ENCODE results near the gene TAL1.

Gene TAL1

GRCh38 chr1:47227341-47228232 lies 4.4 kb downstream of the TAL1 start:
- Histone ChIP-seq H3K4me1 (ENCODE audit: control insufficient read depth, insufficient read depth, low read depth, low read length) (peaks cover 37% of the 10 kb centered on the region), H3K36me3 (ENCODE audit: control insufficient read depth in 1 of 2, insufficient read depth in 2 of 2, low read depth in 1 of 2, low read length in 2 of 2) (no peaks in the 10 kb centered on the region), H2BK15ac (ENCODE audit: low read depth, poor library complexity, severe bottlenecking) (no peak overlapping the region), H2BK120ac (ENCODE audit: low read depth, low read length) (no peak overlapping the region), H4K91ac (ENCODE audit: low read length) (no peak overlapping the region), H3K18ac (ENCODE audit: low read depth in 1 of 2, low read length in 2 of 2) (no peak overlapping the region), H2BK12ac (ENCODE audit: low read length in 2 of 2) (no peak overlapping the region), H4K8ac (ENCODE audit: low read length) (no peak overlapping the region), H2BK5ac (ENCODE audit: low read depth, low read length, poor library complexity, severe bottlenecking) (no peak overlapping the region), H2AK5ac (ENCODE audit: low read length, severe bottlenecking) (no peak overlapping the region), H3K9ac (ENCODE audit: low read length) (no peak overlapping the region), H3K4ac (ENCODE audit: low read depth in 1 of 2, low read length in 2 of 2) (no peak overlapping the region), H3K9me3 (ENCODE audit: control insufficient read depth, low read length) (peaks cover 9% of the 10 kb centered on the region), H3K14ac (ENCODE audit: low read length in 2 of 2) (no peak overlapping the region), H3K4me2 (ENCODE audit: low read length, poor library complexity, severe bottlenecking) (no peak overlapping the region), H3K23ac (ENCODE audit: low read length in 2 of 2) (no peak overlapping the region), H3K79me1 (replicated peaks; ENCODE audit: low read length, poor library complexity, severe bottlenecking) (no peaks in the 10 kb centered on the region), H3K27ac (ENCODE audit: low read length, poor library complexity, severe bottlenecking) (no peak overlapping the region), H3K27me3 (ENCODE audit: control insufficient read depth in 1 of 2, insufficient read depth in 1 of 2, low read length in 2 of 2) (peaks cover 93 to 96% of the 10 kb centered on the region in 2 experiments), H2AFZ (ENCODE audit: low read depth, low read length) (no peak overlapping the region), H3K4me3 (ENCODE audit: insufficient read depth in 1 of 2, low read depth in 1 of 2, low read length in 2 of 2) (no peak overlapping the region)
- no peak for DNase-seq
- WGBS, result 18% methylated on average over 7 of the region's 7 CpGs

- Histone ChIP-seq H3K4me3 (ENCODE audit: insufficient read depth in 1 of 2, low read depth in 1 of 2, low read length in 2 of 2) (no peak overlapping the region), H3K4me2 (ENCODE audit: low read length, poor library complexity, severe bottlenecking) (no peak overlapping the region), H2AFZ (ENCODE audit: low read depth, low read length) (no peak overlapping the region), H3K18ac (ENCODE audit: low read depth in 1 of 2, low read length in 2 of 2) (no peak overlapping the region), H2BK120ac (ENCODE audit: low read depth, low read length) (no peak overlapping the region), H3K79me1 (replicated peaks; ENCODE audit: low read length, poor library complexity, severe bottlenecking) (no peaks in the 10 kb centered on the region), H2BK15ac (ENCODE audit: low read depth, poor library complexity, severe bottlenecking) (no peak overlapping the region), H3K4ac (ENCODE audit: low read depth in 1 of 2, low read length in 2 of 2) (no peak overlapping the region), H4K8ac (ENCODE audit: low read length) (no peak overlapping the region), H2BK12ac (ENCODE audit: low read length in 2 of 2) (no peak overlapping the region), H3K27me3 (ENCODE audit: control insufficient read depth in 1 of 2, insufficient read depth in 1 of 2, low read length in 2 of 2) (peaks cover 96% of the 10 kb centered on the region in 2 experiments), H3K4me1 (ENCODE audit: control insufficient read depth, insufficient read depth, low read depth, low read length) (peaks cover 32% of the 10 kb centered on the region), H4K91ac (ENCODE audit: low read length) (no peak overlapping the region), H2AK5ac (ENCODE audit: low read length, severe bottlenecking) (no peak overlapping the region), H3K27ac (ENCODE audit: low read length, poor library complexity, severe bottlenecking) (no peak overlapping the region), H3K36me3 (ENCODE audit: control insufficient read depth in 1 of 2, insufficient read depth in 2 of 2, low read depth in 1 of 2, low read length in 2 of 2) (no peaks in the 10 kb centered on the region), H3K9me3 (ENCODE audit: control insufficient read depth, low read length) (peaks cover 9% of the 10 kb centered on the region), H2BK5ac (ENCODE audit: low read depth, low read length, poor library complexity, severe bottlenecking) (no peak overlapping the region), H3K9ac (ENCODE audit: low read length) (no peak overlapping the region), H3K14ac (ENCODE audit: low read length in 2 of 2) (no peak overlapping the region), H3K23ac (ENCODE audit: low read length in 2 of 2) (no peak overlapping the region)
- WGBS, result 46% methylated on average over 3 of the region's 4 CpGs
- DNase-seq, result no peak
These were observed 5.2 kb downstream of the TAL1 start for GRCh38 chr1:47226839-47227215.

DNA sequence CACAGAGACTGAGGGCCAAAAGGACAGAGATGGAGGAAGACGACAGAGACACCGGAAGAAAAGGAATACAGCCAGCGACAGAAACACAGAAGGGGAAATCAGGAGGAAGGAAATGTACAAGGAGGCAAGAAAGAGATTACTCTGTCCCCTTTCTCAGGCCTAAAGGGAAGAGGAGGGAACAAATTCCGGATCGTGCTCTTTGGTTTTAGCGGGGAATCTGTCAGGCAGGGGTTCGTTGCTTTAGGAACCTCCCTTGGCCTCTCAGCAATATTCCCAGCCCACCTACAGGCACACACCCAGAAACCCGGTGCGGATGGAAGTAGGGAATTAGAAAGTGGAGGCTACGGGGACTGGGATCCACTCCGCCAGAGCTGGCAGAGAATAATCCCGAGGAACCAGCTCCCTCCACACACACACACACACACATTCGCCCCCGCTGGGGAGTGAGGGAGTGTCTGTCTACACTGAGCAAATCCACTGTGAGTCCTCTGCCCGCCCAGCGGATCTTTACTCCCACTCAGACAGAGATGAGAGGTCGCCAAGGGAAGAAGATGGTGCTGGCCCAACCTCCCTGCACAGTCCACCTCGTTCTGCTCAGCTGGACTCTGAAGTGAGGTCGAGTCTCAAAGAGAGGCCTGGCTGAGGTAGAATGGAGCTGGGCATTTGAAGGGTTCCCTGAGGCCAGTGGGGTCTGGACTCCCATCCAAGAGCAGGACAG lies 5.7 kb downstream of the TAL1 start:
- no peak overlapping the region for H3K9ac ChIP-seq (ENCODE audit: low read length)
- peaks cover 9% of the 10 kb centered on the region for H3K9me3 ChIP-seq (ENCODE audit: control insufficient read depth, low read length)
- H3K27ac ChIP-seq (ENCODE audit: low read length, poor library complexity, severe bottlenecking), result no peak overlapping the region
- peaks cover 28% of the 10 kb centered on the region for H3K4me1 ChIP-seq (ENCODE audit: control insufficient read depth, insufficient read depth, low read depth, low read length)
- no peak overlapping the region for H2AFZ ChIP-seq (ENCODE audit: low read depth, low read length)
- no peak overlapping the region for H2BK15ac ChIP-seq (ENCODE audit: low read depth, poor library complexity, severe bottlenecking)
- 12% methylated on average over 10 of the region's 19 CpGs for WGBS
- DNase-seq, result no peak
- no peak overlapping the region for H3K4me2 ChIP-seq (ENCODE audit: low read length, poor library complexity, severe bottlenecking)
- no peak overlapping the region for H4K91ac ChIP-seq (ENCODE audit: low read length)
- no peak overlapping the region for H3K18ac ChIP-seq (ENCODE audit: low read depth in 1 of 2, low read length in 2 of 2)
- H3K27me3 ChIP-seq (ENCODE audit: control insufficient read depth in 1 of 2, insufficient read depth in 1 of 2, low read length in 2 of 2), result peaks cover 96% of the 10 kb centered on the region in 2 experiments
- H3K4me3 ChIP-seq (ENCODE audit: insufficient read depth in 1 of 2, low read depth in 1 of 2, low read length in 2 of 2), result no peak overlapping the region
- no peak overlapping the region for H2BK12ac ChIP-seq (ENCODE audit: low read length in 2 of 2)
- no peak overlapping the region for H3K4ac ChIP-seq (ENCODE audit: low read depth in 1 of 2, low read length in 2 of 2)
- H3K36me3 ChIP-seq (ENCODE audit: control insufficient read depth in 1 of 2, insufficient read depth in 2 of 2, low read depth in 1 of 2, low read length in 2 of 2), result no peaks in the 10 kb centered on the region
- no peak overlapping the region for H2AK5ac ChIP-seq (ENCODE audit: low read length, severe bottlenecking)
- no peak overlapping the region for H3K14ac ChIP-seq (ENCODE audit: low read length in 2 of 2)
- no peak overlapping the region for H2BK120ac ChIP-seq (ENCODE audit: low read depth, low read length)
- H3K79me1 ChIP-seq (replicated peaks; ENCODE audit: low read length, poor library complexity, severe bottlenecking), result no peaks in the 10 kb centered on the region
- H2BK5ac ChIP-seq (ENCODE audit: low read depth, low read length, poor library complexity, severe bottlenecking), result no peak overlapping the region
- H4K8ac ChIP-seq (ENCODE audit: low read length), result no peak overlapping the region
- H3K23ac ChIP-seq (ENCODE audit: low read length in 2 of 2), result no peak overlapping the region

GRCh38 chr1:47225430-47226100 lies 6.5 kb downstream of the TAL1 start:
- H2BK5ac ChIP-seq (ENCODE audit: low read depth, low read length, poor library complexity, severe bottlenecking), result no peak overlapping the region
- H3K36me3 ChIP-seq (ENCODE audit: control insufficient read depth in 1 of 2, insufficient read depth in 2 of 2, low read depth in 1 of 2, low read length in 2 of 2), result no peaks in the 10 kb centered on the region
- H3K9ac ChIP-seq (ENCODE audit: low read length), result no peak overlapping the region
- peaks cover 9% of the 10 kb centered on the region for H3K9me3 ChIP-seq (ENCODE audit: control insufficient read depth, low read length)
- no peak overlapping the region for H3K27ac ChIP-seq (ENCODE audit: low read length, poor library complexity, severe bottlenecking)
- no peak for DNase-seq
- no peak overlapping the region for H3K18ac ChIP-seq (ENCODE audit: low read depth in 1 of 2, low read length in 2 of 2)
- H3K4me3 ChIP-seq (ENCODE audit: insufficient read depth in 1 of 2, low read depth in 1 of 2, low read length in 2 of 2), result peak overlapping the region in 1 of 2 experiments; percentile 34
- no peak overlapping the region for H3K14ac ChIP-seq (ENCODE audit: low read length in 2 of 2)
- H3K4me2 ChIP-seq (ENCODE audit: low read length, poor library complexity, severe bottlenecking), result peak overlapping the region; percentile 61
- peaks cover 96 to 97% of the 10 kb centered on the region in 2 experiments for H3K27me3 ChIP-seq (ENCODE audit: control insufficient read depth in 1 of 2, insufficient read depth in 1 of 2, low read length in 2 of 2)
- no peak overlapping the region for H2AK5ac ChIP-seq (ENCODE audit: low read length, severe bottlenecking)
- no peaks in the 10 kb centered on the region for H3K79me1 ChIP-seq (replicated peaks; ENCODE audit: low read length, poor library complexity, severe bottlenecking)
- H3K23ac ChIP-seq (ENCODE audit: low read length in 2 of 2), result no peak overlapping the region
- no peak overlapping the region for H2BK12ac ChIP-seq (ENCODE audit: low read length in 2 of 2)
- WGBS, result 3% methylated on average over 58 of the region's 79 CpGs
- no peak overlapping the region for H4K91ac ChIP-seq (ENCODE audit: low read length)
- H2AFZ ChIP-seq (ENCODE audit: low read depth, low read length), result no peak overlapping the region
- no peak overlapping the region for H2BK15ac ChIP-seq (ENCODE audit: low read depth, poor library complexity, severe bottlenecking)
- H3K4ac ChIP-seq (ENCODE audit: low read depth in 1 of 2, low read length in 2 of 2), result no peak overlapping the region
- no peak overlapping the region for H4K8ac ChIP-seq (ENCODE audit: low read length)
- peaks cover 24% of the 10 kb centered on the region for H3K4me1 ChIP-seq (ENCODE audit: control insufficient read depth, insufficient read depth, low read depth, low read length)
- no peak overlapping the region for H2BK120ac ChIP-seq (ENCODE audit: low read depth, low read length)

All from mesenchymal stem cell (in vitro differentiated cells and primary cell).